Measurements from ENCODE around the gene STRN3.
"Not testable (repeated sequence)": the region's sequence is repeated elsewhere in the genome, so short reads cannot be mapped to it uniquely, and the experiment has no call there.

Gene STRN3

GRCh38 chr14:30966415-30967363, 59.5 kb downstream of the STRN3 start:
- no peak for DNase-seq

GRCh38 chr14:30965861-30966260, 60.3 kb downstream of the STRN3 start:
- DNase-seq: not testable (repeated sequence)

DNA sequence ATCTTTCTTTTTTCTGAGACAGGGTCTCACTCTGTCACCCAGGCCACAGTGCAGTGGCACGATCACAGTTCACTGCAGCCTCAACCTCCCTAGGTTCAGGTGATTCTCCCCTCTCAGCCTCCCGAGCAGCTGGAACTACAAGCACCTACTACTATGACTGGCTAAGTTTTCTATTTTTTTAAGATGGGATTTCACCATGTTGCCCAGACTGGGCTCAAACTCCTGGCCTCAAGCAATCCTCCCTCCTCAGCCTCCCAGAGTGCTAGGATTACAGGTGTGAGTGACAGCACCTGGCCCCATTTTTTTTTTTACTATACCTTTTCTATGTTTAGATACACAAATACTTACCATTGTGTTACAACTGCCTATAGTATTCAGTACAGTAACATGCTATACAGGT, 63.6 kb downstream of the STRN3 start:
- DNase-seq: not testable (repeated sequence)

- DNase-seq: no peak
Observed at GRCh38 chr14:30961330-30961729, 64.8 kb downstream of the STRN3 start.

- no peak for DNase-seq
Observed at GRCh38 chr14:30960216-30960615, 66.0 kb downstream of the STRN3 start.

DNA sequence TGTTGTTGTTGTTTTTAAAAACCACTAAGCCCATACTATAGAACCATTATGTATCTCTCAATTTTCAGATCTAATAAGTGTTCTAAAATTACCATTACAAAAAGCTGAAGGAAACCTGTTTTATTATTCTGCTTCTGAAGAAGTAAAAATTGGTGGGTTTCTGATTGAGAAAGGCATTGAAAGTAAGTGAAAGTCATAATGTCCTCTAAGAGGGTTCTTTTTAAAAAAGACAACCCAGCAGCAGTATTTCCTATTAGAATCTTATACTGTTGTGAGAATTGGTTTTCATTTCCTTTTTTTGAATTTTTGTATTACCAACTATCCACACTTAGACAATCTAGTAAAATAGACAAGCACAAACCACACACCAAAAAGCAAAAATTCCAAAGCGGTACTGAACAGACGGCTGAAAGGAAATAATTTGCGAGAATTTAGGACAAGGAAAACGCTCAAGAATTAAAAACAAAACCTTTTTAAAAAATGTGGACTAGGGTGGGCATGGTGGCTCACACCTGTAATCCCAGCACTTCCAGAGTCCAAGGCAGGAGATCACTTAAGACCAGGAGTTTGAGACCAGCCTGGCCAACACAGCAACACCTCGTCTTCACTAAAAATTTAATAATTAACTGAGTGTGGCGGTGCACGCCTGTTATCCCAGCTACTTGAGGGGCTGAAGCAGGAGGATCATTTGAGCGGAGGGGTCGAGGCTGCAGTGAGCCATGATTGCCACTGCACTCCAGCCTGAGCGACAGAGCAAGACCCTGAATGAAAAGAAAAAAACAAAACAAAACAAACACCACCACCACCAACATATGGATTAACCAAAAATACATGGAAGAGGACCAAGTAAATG, 67.4 kb downstream of the STRN3 start:
- DNase-seq: no peak

- DNase-seq: no peak
Observed at GRCh38 chr14:30957813-30958370, 68.3 kb downstream of the STRN3 start.

- DNase-seq: no peak
Observed at GRCh38 chr14:30949651-30950050, 76.5 kb downstream of the STRN3 start.

DNA sequence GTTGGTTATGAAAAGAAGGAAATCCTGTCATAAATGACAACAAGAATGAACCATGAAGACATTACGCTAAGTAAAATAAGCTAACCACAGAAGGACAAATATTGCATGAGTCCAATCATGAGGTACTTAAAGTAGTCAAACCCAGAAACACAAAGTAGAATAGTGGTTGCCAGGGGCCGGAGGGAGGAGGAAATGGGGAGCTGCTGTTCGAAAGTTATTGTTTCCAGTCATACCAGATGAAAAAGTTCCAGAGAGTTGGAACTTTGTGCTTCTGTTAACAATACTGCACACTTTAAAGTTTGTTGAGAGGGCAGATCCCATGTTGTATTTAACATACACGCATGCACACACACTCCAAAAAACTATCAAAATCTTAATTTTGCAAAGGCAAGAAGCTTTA, 82.5 kb downstream of the STRN3 start:
- DNase-seq: no peak

DNA sequence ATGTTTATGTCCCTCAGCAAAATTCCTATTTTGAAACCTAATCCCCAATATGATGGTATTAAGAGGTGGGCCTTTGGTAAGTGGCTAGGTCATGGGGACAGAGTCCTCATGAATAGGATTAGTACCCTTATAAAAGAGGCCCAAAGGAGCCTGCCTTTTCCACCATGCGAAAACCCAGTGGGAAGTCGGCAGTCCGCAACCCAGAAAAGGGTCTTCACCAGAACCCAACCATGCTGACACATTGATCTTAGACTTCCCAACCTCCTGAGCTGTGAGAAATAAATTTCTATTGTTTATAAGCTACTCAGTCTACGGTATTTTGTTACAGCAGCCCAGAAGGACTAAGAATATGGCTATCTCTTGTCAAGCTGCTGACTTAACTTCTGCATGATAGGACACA, 85.3 kb downstream of the STRN3 start:
- DNase-seq: no peak

- DNase-seq: no peak
Observed at GRCh38 chr14:30938617-30939016, 87.6 kb downstream of the STRN3 start.

GRCh38 chr14:30935445-30935844, 90.7 kb downstream of the STRN3 start:
- DNase-seq: no peak

DNA sequence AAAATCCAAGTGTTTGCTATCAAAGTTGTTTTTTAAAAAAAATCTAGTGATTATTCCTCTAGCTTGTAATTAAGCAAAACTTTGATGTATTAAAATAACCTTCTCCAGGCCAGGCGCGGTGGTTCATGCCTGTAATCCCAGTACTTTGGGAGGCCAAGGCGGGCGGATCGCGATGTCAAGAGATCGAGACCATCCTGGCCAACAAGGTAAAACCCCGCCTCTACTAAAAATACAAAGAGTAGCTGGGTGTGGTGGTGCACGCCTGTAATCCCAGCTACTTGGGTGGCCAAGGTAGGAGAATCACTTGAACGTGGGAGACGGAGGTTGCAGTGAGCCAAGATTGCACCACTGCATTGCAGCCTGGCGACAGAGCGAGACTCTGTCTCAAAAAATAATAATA, 92.2 kb downstream of the STRN3 start:
- not testable (repeated sequence) for DNase-seq

DNA sequence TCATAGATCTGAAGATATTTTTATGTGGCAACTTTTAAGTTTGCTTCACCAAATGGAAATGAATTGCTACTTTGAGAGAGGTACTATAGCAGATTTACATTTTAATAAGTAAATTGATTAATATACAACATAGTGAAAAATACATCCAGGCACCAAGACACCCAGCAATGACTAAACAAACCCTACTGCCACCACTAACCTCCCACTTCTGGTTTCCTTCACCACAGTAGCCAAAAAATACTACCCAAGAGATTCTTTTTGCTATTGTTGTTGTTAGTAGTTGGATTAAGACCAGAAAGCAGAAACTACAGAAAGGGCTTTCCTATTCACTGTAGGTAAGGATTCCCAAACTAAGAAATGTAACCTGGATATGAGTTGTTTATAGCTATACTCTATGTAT, 97.7 kb downstream of the STRN3 start:
- DNase-seq: no peak

DNA sequence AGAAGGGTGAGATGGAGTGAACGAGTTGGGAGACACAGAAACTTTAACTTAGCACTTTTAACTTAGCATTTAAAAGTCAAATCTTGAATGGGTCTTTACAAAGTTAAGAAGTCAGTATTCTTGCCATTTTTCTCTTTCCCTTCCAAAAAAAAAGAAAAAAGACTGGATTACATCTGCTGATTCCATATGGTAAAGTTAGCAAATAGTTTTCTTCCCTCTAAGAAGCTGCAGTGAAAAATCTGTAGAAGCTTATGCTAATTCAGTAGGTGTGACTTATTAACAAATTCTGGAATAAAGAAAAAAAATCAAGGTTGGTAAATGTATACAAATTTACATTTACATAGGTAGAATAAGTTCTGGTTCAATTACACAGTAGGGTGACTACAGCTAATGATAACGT, 100.9 kb downstream of the STRN3 start:
- no peak for DNase-seq

DNA sequence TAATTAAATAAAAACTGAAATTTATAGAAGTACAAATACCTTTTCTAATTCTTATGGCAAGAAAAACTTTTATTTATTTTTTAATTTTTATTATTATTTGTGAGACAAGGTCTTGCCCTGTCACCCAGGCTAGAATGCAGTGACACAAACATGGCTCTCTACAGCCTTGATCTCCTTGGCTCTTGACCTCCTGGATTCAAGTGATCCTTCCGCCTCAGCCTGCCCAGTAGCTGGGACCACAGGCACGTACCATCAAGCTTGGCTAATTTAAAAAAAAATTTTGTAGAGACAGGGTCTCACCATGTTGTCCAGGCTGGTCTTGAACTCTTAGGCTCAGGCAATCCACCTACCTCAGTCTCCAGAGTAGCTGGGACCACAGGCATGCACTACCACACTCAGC, 104.4 kb downstream of the STRN3 start:
- DNase-seq: no peak

DNA sequence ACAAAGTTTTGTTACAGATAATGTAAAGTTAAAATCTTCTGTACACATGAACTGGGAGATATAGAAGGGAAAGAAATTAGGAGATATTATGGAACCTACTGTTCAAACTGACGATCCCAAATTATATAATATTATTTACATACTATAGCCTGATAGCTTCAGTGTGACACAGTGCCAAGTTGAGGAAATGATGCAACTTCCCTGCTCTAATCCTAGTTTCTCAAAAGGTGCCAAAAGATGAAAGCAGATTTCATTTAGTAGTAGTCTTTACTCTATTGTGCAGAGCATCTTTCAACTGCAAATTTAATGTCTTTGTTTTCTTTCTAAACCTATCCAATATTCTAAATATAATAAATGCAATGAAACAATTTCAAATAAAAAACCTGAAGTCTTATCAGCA, 104.9 kb downstream of the STRN3 start:
- no peak for DNase-seq

- no peak for DNase-seq
Observed at GRCh38 chr14:30915596-30915995, 110.6 kb downstream of the STRN3 start.

DNA sequence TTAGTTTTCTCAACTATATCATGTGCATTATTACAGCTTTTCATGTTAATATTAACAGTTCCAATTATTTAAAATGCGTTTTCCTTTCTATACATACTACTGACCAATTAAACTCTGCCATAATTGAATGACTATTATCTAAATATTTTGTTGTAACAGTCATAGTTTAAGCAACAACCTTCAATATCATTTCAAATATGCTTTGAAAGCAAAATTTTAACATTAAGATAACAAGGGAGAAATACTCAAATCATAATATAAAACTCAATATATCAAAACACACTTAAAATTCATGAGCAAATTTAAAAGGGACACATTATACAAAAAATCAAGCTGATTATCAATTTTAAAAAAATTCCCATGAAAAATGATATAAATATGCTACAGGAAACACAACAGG, 111.4 kb downstream of the STRN3 start:
- no peak for DNase-seq

GRCh38 chr14:30908826-30909225, 117.4 kb downstream of the STRN3 start:
- no peak for DNase-seq

DNA sequence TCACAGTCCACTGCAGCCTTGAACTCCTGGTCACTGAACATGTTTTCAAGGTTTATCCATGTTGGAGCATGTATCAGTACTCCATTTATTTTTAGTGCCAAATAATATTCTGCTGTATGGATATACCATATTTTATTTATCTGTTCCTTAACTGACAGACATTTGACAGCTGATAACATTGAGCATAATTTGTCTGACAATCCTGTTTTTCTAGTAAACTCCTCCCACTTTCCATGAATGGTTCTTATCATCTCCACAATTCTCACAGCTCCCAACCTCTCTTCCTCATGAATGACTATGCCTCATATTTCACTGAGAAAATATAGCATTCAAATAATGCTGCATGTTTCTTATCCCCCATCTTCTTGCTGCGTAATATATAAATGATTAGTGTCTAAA, 118.5 kb downstream of the STRN3 start:
- DNase-seq: no peak

DNA sequence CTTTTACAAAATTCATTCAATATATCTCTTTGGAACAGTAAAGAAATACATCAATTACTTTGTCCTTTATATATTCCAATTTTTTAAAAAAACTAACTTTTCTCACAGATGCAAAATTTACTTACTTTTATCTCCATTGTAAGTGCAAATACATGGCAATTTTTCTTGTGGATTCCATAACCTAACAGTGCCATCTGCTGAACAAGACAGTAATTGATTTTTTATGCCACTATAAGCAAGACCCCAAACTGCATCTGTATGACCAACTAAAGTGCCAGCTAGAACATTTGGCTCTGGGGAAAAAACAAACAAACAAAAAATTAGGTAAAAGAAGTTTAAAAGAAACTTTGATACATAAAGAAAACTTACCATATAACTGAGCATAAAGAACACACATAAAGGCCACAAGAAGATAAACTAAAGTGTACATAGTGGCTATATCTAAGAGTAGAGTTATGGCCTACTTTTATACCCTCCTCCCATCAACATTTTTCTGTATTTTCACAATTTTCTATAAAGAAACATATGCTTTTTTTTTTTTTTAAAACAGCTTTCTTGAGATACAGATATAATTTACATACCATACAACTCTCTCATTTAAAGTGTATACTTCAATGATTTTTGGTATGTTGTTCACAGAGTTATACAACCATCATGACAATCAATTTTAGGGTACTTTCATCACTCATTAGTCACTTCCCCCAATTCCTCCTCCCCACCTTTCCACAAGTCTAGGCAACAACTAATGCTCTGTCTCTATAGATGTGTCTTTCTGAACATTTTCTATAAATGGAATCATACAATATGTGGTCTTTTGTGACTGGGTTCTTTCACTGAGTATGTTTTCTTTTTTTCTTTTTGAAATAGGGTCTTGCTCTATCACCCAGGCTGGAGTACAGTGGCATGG, 119.2 kb downstream of the STRN3 start:
- DNase-seq: no peak
